HepG2 (cell line): Measurements from ENCODE around the gene SEC62.

Experiments used
- KDM6A ChIP-seq: IDR thresholded peaks from 2 replicates; pipeline ENCODE4 v1.6.1; 2016; ENCODE audit warnings: low read depth
- MAZ ChIP-seq, 2 experiments: sonication (generic) in 1 of 2; formaldehyde crosslinking in 1 of 2; IDR thresholded peaks; 2 replicates each; pipeline versions ENCODE4 v1.5.0 to v1.6.1; 2012 to 2020; ENCODE audit warnings: low read depth in 2 of 2, mild to moderate bottlenecking in 2 of 2, borderline replicate concordance in 1 of 2, improper control_type of control experiment in 1 of 2, low read length in 1 of 2, missing genetic modification reagents in 1 of 2, moderate library complexity in 1 of 2
- RBM39 ChIP-seq: fragments of 200-400 bp; formaldehyde crosslinking; IDR thresholded peaks from one replicate; pipeline ENCODE4 v1.6.1; 2018; ENCODE audit warnings: antibody characterized with exemption, mild to moderate bottlenecking, low read depth, low read length; ENCODE audit not compliant: poor library complexity, severe bottlenecking
- SKIL ChIP-seq: sonication (generic); formaldehyde crosslinking; IDR thresholded peaks from 2 replicates; pipeline ENCODE4 v1.8.0; 2022; ENCODE audit warnings: missing genetic modification reagents, mild to moderate bottlenecking, moderate library complexity, borderline replicate concordance
- SMAD1 ChIP-seq: sonication (generic); formaldehyde crosslinking; IDR thresholded peaks from 2 replicates; pipeline ENCODE4 v1.4.0; 2020; ENCODE audit warnings: missing genetic modification reagents, low read depth, mild to moderate bottlenecking, borderline replicate concordance
- ZBTB21 ChIP-seq: sonication (generic); formaldehyde crosslinking; IDR thresholded peaks from 2 replicates; pipeline ENCODE4 v1.4.0; 2020; ENCODE audit warnings: missing genetic modification reagents
- ZHX1 ChIP-seq: sonication (generic); formaldehyde crosslinking; IDR thresholded peaks from 2 replicates; pipeline ENCODE4 v1.8.1; 2022; ENCODE audit warnings: low read depth, mild to moderate bottlenecking, missing genetic modification reagents
- ZNF746 ChIP-seq: sonication (generic); formaldehyde crosslinking; IDR thresholded peaks from 2 replicates; pipeline ENCODE4 v1.8.0; 2022; ENCODE audit warnings: mild to moderate bottlenecking, missing genetic modification reagents
- TF ChIP-seq, protein P1 (sequence below): sonication (generic); formaldehyde crosslinking; IDR thresholded peaks from 2 replicates; pipeline ENCODE4 v1.5.0; 2020; ENCODE audit warnings: mild to moderate bottlenecking, missing genetic modification reagents, moderate library complexity

DNA sequence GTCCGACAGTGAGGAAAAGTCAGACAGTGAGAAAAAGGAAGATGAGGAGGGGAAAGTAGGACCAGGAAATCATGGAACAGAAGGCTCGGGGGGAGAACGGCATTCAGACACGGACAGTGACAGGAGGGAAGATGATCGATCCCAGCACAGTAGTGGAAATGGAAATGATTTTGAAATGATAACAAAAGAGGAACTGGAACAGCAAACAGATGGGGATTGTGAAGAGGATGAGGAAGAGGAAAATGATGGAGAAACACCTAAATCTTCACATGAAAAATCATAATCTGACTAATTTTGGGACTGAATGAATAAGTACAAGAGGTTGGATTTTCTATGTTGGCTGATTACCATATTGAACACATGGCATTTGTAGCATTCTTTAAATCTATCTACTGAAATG is 26.2 kb downstream of the SEC62 start:
- TF ChIP-seq RBM39, result no peak
- no peak for TF ChIP-seq ZHX1 (CRISPR knock-in tag)
- no peak for TF ChIP-seq SMAD1
- TF ChIP-seq ZNF746 (CRISPR knock-in tag), result no peak
- no peak for TF ChIP-seq MAZ (IDR thresholded peaks at IDR 0.05; ENCODE audit: borderline replicate concordance, low read depth, low read length)
- TF ChIP-seq MAZ (CRISPR knock-in tag; IDR thresholded peaks at IDR 0.05; ENCODE audit: low read depth), result no peak
- no peak for TF ChIP-seq ZBTB21
- no peak for TF ChIP-seq SKIL (CRISPR knock-in tag)
- TF ChIP-seq, protein P1, sequence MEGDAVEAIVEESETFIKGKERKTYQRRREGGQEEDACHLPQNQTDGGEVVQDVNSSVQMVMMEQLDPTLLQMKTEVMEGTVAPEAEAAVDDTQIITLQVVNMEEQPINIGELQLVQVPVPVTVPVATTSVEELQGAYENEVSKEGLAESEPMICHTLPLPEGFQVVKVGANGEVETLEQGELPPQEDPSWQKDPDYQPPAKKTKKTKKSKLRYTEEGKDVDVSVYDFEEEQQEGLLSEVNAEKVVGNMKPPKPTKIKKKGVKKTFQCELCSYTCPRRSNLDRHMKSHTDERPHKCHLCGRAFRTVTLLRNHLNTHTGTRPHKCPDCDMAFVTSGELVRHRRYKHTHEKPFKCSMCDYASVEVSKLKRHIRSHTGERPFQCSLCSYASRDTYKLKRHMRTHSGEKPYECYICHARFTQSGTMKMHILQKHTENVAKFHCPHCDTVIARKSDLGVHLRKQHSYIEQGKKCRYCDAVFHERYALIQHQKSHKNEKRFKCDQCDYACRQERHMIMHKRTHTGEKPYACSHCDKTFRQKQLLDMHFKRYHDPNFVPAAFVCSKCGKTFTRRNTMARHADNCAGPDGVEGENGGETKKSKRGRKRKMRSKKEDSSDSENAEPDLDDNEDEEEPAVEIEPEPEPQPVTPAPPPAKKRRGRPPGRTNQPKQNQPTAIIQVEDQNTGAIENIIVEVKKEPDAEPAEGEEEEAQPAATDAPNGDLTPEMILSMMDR (CRISPR knock-in tag), result no peak
- no peak for TF ChIP-seq KDM6A (CRISPR knock-in tag)
